Parathyroid adenoma (tissue), 2 donors: Measurements from ENCODE around the gene KCNG2.

ENCODE experiments used
- H2AFZ ChIP-seq: fragments of 300-600 bp; sonication (generic); one replicate; pipeline ENCODE4 v1.7.0; 2017; ENCODE audit warnings: antibody characterized with exemption, mild to moderate bottlenecking
- H3K27ac ChIP-seq: fragments of 300-600 bp; sonication (generic); one replicate; pipeline ENCODE4 v1.7.0; 2017
- H3K27me3 ChIP-seq: fragments of 300-600 bp; sonication (generic); one replicate; pipeline ENCODE4 v1.7.0; 2017; ENCODE audit warnings: low read length; ENCODE audit not compliant: control insufficient read depth, insufficient read depth
- H3K36me3 ChIP-seq: fragments of 300-600 bp; sonication (generic); one replicate; pipeline ENCODE4 v1.7.0; 2017; ENCODE audit warnings: low read length; ENCODE audit not compliant: control insufficient read depth, insufficient read depth
- H3K4me1 ChIP-seq: fragments of 300-600 bp; sonication (generic); one replicate; pipeline ENCODE4 v1.7.0; 2017; ENCODE audit warnings: control low read depth
- H3K4me2 ChIP-seq: fragments of 300-600 bp; sonication (generic); one replicate; pipeline ENCODE4 v1.7.0; 2017; ENCODE audit warnings: low read length
- H3K4me3 ChIP-seq: fragments of 300-600 bp; sonication (generic); one replicate; pipeline ENCODE4 v1.7.0; 2017; ENCODE audit warnings: low read depth, low read length
- H3K79me2 ChIP-seq: fragments of 300-600 bp; sonication (generic); one replicate; pipeline ENCODE4 v1.7.0; 2017; ENCODE audit warnings: control low read depth
- H3K9ac ChIP-seq: fragments of 300-600 bp; sonication (generic); one replicate; pipeline ENCODE4 v1.7.0; 2017; ENCODE audit warnings: mild to moderate bottlenecking
- H3K9me3 ChIP-seq: fragments of 300-600 bp; sonication (generic); one replicate; pipeline ENCODE4 v1.7.0; 2017; ENCODE audit warnings: low read length; ENCODE audit not compliant: control insufficient read depth
- TF ChIP-seq, protein P1 (sequence below): fragments of 300-600 bp; sonication (generic); IDR thresholded peaks from one replicate; pipeline ENCODE4 v1.7.0; 2017; ENCODE audit warnings: antibody characterized with exemption, mild to moderate bottlenecking
- donor health status: primary hyperparathyroidism.

The KCNG2 gene

GRCh38 chr18:79785831-79786230 is 11.9 kb upstream of the KCNG2 start:
- Histone ChIP-seq H3K4me1 (no peaks in the 10 kb centered on the region), H3K36me3 (no peaks in the 10 kb centered on the region), H3K79me2 (no peaks in the 10 kb centered on the region), H3K9me3 (no peaks in the 10 kb centered on the region), H3K9ac (no peak overlapping the region), H3K4me2 (no peak overlapping the region), H3K27me3 (no peaks in the 10 kb centered on the region), H2AFZ (no peak overlapping the region), H3K4me3 (no peak overlapping the region), H3K27ac (no peak overlapping the region)
- TF ChIP-seq, protein P1, sequence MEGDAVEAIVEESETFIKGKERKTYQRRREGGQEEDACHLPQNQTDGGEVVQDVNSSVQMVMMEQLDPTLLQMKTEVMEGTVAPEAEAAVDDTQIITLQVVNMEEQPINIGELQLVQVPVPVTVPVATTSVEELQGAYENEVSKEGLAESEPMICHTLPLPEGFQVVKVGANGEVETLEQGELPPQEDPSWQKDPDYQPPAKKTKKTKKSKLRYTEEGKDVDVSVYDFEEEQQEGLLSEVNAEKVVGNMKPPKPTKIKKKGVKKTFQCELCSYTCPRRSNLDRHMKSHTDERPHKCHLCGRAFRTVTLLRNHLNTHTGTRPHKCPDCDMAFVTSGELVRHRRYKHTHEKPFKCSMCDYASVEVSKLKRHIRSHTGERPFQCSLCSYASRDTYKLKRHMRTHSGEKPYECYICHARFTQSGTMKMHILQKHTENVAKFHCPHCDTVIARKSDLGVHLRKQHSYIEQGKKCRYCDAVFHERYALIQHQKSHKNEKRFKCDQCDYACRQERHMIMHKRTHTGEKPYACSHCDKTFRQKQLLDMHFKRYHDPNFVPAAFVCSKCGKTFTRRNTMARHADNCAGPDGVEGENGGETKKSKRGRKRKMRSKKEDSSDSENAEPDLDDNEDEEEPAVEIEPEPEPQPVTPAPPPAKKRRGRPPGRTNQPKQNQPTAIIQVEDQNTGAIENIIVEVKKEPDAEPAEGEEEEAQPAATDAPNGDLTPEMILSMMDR = no peak

DNA sequence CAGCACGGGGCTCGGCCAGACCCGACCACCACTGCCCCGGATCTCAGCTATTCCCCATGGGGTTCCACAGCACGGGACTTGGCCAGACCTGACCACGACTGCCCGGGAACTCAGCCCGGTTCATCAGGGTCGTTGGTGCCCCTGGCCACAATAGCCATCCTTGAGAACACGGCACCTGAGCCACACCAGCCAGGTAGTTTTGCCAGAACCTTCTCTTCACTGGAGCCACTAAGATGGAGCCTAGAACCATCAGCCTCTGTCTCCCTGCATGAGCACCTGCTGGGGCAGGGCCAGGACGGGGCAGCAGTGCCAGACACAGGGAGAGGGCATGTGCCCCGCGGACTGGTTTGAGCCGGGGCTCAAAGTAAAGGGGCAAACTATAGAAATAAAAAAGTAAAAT is 11.4 kb upstream of the KCNG2 start:
- Histone ChIP-seq H3K27me3 (no peaks in the 10 kb centered on the region), H3K4me2 (no peak overlapping the region), H3K79me2 (no peaks in the 10 kb centered on the region), H2AFZ (no peak overlapping the region), H3K4me1 (no peaks in the 10 kb centered on the region), H3K9ac (no peak overlapping the region), H3K27ac (no peak overlapping the region), H3K4me3 (no peak overlapping the region), H3K9me3 (no peaks in the 10 kb centered on the region), H3K36me3 (no peaks in the 10 kb centered on the region)
- TF ChIP-seq, protein P1 = no peak

GRCh38 chr18:79786786-79787526 is 10.8 kb upstream of the KCNG2 start:
- no peak overlapping the region for H3K4me3 ChIP-seq
- H2AFZ ChIP-seq = no peak overlapping the region
- no peak overlapping the region for H3K9ac ChIP-seq
- no peak overlapping the region for H3K4me2 ChIP-seq
- no peaks in the 10 kb centered on the region for H3K4me1 ChIP-seq
- TF ChIP-seq, protein P1 = no peak
- no peaks in the 10 kb centered on the region for H3K36me3 ChIP-seq
- no peak overlapping the region for H3K27ac ChIP-seq
- H3K9me3 ChIP-seq = no peaks in the 10 kb centered on the region
- H3K27me3 ChIP-seq = no peaks in the 10 kb centered on the region
- no peaks in the 10 kb centered on the region for H3K79me2 ChIP-seq

GRCh38 chr18:79787527-79787864 is 10.2 kb upstream of the KCNG2 start:
- Histone ChIP-seq H3K36me3 (no peaks in the 10 kb centered on the region), H3K4me1 (no peaks in the 10 kb centered on the region), H3K4me2 (no peak overlapping the region), H3K9me3 (no peaks in the 10 kb centered on the region), H3K4me3 (no peak overlapping the region), H2AFZ (no peak overlapping the region), H3K27ac (no peak overlapping the region), H3K27me3 (no peaks in the 10 kb centered on the region), H3K79me2 (no peaks in the 10 kb centered on the region), H3K9ac (no peak overlapping the region)
- TF ChIP-seq, protein P1 = no peak
